Cardiac fibroblast (primary cell): ENCODE data around the gene ARHGAP24.

ENCODE experiments used
- DNase-seq, 2 donors: peaks; one replicate each; pipeline versions ENCODE4 v3.0.0 to v3.0.0-alpha.2; 2010; ENCODE audit warnings: low read depth in 2 of 2
- H3K4me3 ChIP-seq, 2 donors: replicated peaks in 1 of 2; 1 replicate in 1 of 2; 2 replicates in 1 of 2; pipeline ENCODE4 v1.5.1; 2011; ENCODE audit warnings: low read depth in 2 of 2, low read length in 2 of 2, mild to moderate bottlenecking in 2 of 2, moderate library complexity in 1 of 2
- TF ChIP-seq, protein P1 (sequence below): IDR thresholded peaks from one replicate; pipeline ENCODE4 v1.5.1; 2011; ENCODE audit warnings: low read depth, mild to moderate bottlenecking, low read length, inconsistent platforms

ARHGAP24 gene

DNA sequence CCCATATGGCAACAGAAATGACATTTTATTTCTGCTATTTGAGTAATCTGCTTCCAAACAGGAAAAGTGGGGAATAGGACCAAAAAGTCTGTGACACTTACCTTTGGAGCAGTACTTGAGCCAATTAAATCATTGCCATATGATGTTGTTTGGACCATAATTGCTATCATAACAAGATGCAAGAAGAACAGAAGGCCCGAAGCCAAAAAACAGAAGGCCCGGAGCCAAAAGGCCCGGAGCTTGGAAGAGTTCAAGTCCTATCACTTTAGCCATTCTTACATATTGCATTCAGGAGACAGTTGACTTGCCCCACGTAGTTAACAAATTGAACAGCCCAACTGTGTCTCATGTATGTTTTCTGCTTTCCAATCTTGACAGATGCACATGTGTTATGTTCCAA is 285.6 kb downstream of the ARHGAP24 start:
- no peak overlapping the region for H3K4me3 ChIP-seq
- TF ChIP-seq, protein P1, sequence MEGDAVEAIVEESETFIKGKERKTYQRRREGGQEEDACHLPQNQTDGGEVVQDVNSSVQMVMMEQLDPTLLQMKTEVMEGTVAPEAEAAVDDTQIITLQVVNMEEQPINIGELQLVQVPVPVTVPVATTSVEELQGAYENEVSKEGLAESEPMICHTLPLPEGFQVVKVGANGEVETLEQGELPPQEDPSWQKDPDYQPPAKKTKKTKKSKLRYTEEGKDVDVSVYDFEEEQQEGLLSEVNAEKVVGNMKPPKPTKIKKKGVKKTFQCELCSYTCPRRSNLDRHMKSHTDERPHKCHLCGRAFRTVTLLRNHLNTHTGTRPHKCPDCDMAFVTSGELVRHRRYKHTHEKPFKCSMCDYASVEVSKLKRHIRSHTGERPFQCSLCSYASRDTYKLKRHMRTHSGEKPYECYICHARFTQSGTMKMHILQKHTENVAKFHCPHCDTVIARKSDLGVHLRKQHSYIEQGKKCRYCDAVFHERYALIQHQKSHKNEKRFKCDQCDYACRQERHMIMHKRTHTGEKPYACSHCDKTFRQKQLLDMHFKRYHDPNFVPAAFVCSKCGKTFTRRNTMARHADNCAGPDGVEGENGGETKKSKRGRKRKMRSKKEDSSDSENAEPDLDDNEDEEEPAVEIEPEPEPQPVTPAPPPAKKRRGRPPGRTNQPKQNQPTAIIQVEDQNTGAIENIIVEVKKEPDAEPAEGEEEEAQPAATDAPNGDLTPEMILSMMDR = no peak
- peak in 1 of 2 donors; percentile 68 for DNase-seq

DNA sequence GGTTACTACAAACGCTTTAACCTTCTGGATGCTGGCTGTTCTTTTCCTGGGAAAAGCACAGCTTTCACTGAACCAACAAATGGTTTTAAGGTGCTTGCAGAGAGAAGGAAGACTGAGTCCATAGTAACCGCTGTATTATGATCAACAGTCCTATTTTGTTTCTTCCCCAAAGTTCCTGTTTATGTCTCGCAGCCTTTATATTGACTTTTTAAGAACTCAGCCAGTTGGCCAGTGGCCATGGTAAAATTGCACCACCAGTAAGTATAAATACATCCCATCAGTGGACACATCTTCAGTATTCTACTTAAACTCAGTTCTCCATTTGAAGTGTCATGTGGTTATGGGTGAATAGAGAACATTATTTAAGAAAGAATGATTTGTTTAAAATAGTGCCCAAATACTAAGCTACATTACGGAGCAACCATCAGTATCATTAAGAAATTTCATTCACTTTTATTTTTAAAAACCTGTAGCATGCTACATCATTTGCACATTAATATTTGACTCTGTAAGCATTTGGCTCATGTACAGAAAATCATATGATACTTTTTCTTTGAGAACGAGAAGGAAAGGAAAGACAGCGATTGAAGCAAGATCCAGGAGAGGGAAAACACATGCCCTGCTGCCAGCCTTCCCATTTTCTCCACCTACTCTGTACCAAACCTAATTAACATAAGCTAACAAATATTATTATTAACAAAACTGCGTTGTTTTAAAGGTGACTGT is 287.0 kb downstream of the ARHGAP24 start:
- peak overlapping the region in 1 of 2 donors; percentile 7 for H3K4me3 ChIP-seq
- DNase-seq = peak; percentile 88 to 91
- TF ChIP-seq, protein P1 = no peak

DNA sequence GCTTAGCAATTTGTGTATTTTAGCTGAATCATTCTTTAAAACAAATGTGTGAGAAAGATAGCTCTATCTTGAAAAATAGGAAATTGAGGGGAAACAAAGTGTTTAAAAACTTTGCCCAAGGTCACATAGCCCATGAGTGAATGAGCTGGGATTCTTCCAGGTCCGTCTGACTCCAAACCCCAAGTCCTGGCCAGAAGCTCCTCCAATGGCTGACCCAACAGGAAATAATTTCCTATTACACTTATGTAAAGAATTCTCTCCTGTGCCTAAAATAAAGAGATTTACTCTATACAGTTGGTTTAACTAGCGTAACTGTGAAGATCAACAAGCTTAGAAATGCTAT is 287.6 kb downstream of the ARHGAP24 start:
- peak; percentile 94 for DNase-seq
- peak overlapping the region in 1 of 2 donors; percentile 7 for H3K4me3 ChIP-seq
- TF ChIP-seq, protein P1 = no peak

DNA sequence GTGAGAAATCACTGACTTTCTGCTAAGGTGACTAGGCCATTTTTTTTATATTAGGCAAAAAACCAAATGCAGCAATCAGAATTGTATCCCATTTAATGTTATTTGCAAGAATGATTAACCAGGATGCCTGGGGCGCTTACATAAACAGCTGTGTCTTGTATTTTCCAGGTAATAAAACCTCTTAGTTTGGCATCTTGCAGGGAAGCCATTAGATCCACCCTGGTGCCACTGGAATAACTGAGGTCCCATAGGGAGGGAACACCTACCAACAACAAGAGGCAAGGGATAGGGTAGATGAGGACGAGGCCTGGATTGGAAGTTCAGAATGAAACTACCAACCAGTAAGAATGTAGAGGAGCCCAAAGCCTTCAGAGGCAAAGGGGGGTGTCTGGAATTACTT is 288.3 kb downstream of the ARHGAP24 start:
- no peak for DNase-seq
- TF ChIP-seq, protein P1 = no peak
- H3K4me3 ChIP-seq = no peak overlapping the region

DNA sequence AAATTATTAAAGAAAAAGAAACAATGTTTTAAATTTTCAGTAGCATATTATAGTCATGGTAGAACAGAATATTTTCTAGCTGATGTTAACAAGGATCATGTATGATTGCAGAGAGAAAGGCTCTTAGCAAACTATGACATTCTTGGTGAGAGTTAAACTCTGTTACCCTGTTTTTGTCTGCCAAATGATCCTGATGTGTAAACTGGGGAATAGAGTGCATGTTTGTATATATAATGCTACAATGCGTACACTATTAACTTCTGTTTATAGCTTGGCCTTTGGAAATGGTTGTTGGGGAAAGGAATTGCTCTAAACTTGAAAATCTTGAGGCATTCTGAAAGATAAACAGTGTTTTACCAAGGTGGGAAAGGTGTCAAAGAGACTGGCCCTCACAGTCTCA is 292.7 kb downstream of the ARHGAP24 start:
- no peak overlapping the region for H3K4me3 ChIP-seq
- DNase-seq = no peak
- TF ChIP-seq, protein P1 = no peak

DNA sequence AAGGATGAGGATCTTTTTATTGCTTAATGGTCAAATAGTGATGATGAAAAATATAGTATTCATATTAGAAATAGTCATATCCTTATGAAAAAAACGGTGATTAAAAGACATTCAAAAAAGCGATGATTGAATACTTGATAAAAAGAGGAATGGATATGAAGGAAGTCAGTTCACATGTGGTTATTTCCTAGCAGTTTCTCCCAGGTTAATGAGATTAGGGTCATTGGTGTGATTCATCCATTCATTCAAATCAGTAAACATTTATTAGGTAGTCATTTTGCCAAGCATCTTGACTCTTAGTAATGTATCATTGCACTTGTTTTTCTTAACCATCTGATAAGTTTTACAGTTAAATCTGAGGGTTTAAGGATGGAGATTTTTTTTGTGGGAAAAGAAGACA is 294.1 kb downstream of the ARHGAP24 start:
- TF ChIP-seq, protein P1 = no peak
- no peak for DNase-seq
- H3K4me3 ChIP-seq = no peak overlapping the region

DNA sequence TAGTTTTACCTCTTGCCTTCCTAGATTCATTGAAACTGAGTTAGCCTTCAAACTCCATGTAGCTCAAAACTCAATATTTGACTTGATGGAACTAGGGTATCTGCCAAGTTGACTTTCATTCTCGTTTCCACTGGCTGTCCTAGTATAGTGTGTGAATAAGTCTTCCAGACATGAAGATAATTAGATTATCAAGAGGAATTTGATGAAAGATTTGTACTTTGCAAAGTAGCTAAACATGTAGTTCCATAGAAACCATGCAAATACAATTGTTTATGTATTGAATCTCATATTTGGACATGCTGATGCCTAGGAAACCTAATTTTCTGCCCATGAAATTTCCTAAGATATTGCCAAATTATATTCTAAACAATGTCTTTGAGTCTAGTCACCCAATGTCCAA is 297.5 kb downstream of the ARHGAP24 start:
- H3K4me3 ChIP-seq = no peak overlapping the region
- DNase-seq = peak in 1 of 2 donors; percentile 67
- TF ChIP-seq, protein P1 = no peak
